Left hindlimb (tissue), 1 donor: ENCODE data around the gene FRMPD2.
"Not testable (repeated sequence)": the region's sequence is repeated elsewhere in the genome, so short reads cannot be mapped to it uniquely, and the experiment has no call there.

ENCODE experiments used
- DNase-seq: peaks from one replicate; pipeline ENCODE4 v3.0.0-alpha.2; 2018

The FRMPD2 gene

DNA sequence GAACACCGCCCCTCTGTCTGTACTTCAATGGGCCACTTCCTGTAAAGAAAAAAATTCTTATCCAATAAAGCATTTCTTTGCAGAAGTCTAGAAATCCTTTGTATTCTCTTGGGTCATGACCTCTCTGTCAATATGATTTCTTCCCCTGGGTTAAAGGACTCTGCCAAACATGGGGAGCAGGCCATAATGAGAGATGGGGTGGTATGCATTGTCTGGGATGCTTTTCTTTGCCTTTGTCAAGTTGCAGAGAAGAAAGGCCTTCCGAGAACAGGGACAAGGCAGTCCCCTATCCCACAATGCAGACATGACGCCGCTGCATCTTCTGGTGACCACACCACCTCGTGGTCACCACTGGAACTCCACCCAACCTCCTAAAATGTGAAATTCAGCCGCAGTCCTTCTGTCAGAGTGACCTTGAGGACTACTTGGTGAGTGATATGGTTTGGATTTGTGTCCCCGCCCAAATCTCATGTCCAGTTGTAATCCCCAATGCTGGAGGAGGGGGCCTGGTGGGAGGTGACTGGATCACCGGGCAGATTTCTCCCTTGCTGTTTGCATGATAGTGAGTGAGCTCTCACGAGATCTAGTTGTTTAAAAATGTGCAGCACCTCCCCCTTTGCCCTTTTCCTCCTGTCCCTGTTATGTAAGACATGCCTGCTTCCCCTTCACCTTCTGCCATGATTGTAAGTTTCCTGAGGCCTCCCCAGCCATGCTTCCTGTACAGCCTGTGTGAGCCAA is 15.2 kb upstream of the FRMPD2 start:
- DNase-seq: no peak

DNA sequence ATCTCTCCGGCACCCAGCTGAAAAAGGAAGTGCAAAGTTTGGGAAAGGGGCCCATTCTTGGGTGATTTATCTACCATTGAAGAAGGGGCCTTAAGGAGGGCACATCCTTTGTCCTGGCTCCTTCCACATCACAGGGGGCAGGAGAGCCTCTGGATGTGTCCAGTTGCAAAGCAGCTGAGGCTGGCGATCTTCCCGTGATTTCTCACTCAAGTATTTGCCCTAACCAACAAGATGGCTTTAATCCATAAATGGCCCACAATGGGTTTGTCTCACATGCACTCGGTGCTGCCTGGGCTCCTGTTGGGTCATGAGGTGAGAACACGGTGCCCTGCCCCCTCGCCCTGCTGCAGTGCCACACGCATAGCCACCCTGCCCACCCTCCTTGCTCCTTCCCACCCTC is 14.2 kb upstream of the FRMPD2 start:
- no peak for DNase-seq

DNA sequence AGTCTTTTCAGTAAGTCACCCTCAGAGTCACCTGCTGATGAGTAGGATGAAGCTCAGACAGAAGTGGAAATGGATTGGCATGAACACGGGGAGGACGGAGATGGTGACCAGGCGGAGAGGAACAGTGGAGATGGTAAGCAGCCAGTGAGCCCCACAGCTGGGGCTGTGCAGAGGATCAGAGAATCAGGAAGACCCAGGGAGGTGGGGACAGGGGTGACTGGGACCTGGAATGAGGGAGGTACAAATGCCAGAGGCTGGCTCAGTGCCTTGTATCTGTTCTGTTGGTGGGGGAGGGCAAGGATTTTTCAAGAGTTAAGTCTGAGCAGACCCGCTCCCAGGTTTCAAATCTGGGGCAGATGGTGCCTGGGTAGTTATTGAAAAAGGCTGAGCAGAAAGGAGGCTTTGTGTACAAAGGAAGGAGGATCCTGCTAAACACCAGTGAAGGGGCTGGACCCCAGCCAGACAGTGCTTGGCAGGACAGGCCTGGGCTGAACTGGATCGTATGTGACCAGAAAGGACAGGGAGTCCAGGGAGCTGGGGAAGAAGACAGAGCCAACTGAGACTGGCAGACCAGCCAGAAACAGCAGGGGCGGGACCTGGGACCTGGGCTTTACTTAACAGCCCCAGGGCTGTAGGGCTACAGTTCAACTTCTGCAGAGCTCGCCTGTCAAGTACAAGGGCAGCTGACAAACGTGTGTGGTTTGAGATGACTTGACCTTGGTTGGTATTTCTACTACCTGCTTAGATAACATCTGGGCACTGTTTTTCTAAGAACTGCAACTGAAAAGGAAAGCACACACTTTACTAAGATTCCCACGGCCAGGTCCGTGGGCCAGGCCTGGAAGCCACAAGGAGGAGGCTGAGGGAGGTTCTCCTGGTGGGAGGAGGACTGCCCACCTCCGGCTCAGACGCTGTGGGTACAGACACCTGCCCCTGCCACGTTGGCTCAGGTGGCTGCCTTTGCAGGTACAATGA is 13.2 kb upstream of the FRMPD2 start:
- no peak for DNase-seq

DNA sequence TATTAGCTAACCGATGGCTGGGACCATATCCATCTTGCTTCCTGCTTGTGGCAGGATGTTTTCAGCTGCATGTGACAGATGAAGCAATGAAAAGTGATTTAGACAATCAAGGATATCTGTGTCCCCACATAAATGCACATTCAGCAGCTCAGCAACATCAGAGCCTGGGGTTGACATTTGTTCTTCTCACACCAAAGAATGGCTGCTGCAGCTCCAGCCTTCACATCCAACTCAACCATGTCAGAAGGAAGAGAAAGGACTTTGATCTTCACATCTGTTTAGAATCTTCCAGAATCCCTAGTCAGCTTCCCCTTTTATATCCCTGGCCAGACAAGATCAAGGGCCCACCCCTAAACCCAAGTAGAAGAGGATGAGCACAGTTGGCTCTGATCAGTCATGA is 11.9 kb upstream of the FRMPD2 start:
- DNase-seq: no peak

DNA sequence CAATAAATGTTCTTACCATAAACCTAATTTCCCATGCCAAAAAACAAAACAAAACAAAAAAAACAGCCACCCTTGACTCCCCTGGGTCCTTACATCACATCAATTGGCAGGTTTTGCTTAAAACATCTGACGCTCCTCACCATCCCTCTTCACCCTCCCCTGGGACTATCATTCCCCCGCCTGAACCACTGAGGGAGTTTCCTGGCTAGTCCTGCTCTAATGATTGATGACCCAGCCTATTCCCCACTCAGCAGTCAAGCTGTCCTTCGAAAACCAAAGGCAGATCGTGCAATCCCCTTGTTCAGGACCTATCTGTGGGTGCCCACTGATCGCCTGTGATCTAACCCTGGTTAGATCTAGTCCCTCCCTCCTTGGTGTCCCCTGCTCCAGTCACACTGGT is 11.2 kb upstream of the FRMPD2 start:
- no peak for DNase-seq

DNA sequence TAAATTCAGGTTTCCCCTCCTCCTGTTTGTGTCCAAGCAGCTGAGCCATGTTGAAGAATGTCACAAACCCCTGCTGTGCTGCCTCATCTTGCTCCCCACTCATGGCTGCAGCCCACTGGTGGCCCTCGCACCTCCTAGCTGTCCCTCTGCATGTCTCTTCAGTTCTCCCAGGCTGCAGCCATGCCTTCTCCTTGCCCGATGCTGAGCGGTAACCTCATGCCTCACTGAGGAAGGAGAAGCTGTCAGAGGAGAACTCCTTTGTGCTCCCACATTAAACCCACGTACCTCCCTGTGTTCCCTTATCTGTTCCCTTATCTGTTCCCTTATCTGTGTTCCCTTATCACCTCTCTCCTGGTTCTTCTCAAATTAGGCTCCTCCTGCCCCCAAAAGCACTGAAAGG is 10.3 kb upstream of the FRMPD2 start:
- DNase-seq: no peak

DNA sequence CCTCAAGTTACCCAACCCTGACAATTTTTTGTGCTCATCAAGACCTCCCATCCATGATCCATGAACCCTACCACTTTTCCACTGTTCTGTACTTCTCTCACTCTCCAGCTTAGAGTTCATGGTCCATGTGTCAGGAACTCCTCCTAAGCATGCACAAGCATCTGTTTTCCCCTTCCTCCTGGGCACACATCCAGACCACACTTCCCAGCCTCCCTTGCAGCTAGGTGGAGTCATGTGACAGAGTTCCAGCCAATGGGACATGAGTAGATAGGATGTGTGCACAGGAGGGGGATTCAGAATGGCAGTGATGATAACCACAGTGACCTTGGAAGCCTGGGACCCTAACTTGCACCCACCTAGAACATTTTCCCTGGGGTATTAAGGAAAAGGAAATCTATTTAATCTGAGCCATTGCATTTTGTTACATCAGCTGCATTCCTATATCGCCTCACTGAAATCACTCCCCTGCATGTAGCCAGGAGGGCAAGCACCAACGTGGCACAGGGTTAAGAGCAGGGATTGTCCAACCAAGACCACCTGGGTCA is 9.6 kb upstream of the FRMPD2 start:
- DNase-seq: no peak

DNA sequence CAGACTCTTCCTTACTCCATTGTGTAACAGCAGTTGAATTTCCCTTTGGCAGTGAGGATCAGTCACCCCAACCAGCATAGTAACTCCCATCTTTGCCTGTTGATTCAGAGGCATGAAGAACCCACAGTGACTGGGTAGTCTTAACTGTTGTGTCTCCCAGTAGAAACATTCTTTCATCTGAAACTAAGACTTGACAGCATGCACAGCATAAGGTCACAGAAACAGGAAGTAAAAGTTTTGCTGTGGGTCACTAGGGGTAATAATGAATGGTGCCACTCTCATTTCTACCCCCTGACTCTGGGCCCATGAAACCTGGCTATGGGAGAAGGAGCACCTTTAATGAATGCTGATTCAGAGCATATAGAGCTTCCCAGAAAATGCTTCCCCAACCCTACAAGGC is 8.3 kb upstream of the FRMPD2 start:
- no peak for DNase-seq

DNA sequence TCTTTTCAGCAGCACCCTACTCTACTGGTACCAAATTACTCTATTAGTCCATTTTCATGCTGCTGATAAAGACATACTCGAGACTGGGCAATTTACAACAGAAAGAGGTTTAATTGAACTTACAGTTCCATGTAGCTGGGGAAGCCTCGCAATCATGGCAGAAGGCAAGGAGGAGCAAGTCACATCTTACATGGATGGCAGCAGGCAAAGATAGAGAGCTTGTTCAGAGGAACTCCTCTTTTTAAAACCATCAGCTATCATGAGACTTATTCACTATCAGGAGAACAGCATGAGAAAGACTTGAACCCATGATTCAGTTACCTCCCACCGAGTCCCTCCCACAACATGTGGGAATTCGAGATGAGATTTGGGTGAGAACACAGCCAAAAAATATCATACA is 7.2 kb upstream of the FRMPD2 start:
- not testable (repeated sequence) for DNase-seq

DNA sequence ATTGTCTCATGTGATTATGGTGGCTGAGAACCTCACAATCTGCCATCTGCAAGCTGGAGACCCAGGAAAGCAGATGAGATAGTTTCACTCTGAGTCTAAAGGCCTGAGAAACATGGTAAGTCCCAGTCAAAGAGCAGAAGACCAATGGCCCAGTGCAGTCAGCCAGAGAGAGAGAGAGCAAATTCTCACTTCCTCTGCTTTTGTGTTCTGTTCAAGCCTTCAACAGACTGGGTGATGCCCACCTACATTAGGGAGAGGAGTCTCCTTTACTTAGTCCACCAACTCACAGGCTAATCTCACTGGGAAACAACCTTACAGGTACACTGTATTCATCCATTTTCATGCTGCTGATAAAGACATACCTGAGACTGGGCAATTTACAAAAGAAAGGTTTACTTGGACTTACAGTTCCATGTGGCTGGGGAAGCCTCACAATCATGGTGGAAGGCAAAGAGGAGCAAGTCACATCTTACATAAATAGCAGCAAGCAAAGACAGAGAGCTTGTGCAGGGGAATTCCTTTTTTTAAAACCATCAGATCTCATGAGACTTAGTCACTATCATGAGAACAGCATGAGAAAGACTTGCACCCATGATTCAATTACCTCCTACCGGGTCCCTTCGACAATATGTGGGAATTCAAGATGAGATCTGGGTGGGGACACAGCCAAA is 4.7 kb upstream of the FRMPD2 start:
- DNase-seq: no peak

DNA sequence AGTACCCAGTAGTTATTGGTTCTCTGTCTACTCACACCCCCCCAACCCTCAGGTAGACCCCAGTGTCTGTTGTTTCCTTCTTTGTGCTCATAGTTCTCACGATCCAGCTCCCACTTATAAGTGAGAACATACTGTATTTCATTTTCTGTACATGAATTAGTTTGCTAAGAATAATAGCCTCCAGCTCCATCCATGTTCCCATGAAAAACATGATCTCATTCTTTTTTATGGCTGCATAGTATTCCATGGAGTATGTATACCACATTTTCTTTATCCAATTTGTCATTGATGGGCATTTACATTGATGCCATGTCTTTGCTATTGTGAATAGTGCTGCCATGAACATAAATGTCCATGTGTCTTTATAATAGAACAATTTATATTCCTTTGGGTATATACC is 2.6 kb upstream of the FRMPD2 start:
- DNase-seq: no peak

DNA sequence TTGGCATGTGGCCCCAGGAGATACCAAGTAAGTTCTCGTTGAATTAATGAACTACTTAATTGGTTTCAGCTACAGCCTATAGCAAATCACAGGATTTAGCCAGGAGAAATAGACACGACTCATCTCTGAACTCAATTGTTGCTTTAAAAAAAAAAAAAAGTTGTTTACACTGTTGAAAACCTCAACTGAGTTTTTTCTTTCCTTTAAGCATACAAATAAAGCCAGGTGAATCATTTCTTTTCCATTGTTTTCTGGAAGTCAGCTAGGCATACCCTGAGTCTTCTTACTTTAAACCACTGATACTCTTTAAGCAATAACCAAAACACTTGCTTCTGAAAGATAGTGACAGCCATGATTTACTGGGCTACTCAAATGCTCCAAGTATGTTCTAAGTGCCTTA is 755 bp downstream of the FRMPD2 start:
- DNase-seq: no peak

DNA sequence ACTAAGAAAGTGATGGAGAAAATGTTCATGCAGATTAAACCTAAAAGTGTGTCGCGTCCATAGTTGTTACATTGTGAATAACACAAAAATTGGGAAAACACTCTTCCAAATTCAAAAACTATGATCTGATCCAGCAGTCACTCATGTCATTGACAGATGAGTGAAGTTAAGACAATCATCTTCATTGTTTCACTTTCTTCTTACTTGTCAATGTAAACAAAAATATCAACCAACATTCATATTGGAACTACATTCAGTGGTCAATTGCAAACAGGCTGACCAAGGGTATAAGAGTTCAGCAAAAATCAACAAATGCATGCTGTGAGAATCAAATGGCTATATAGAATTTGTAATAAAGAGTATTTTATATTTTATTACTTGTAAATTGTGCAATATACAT is 1.8 kb downstream of the FRMPD2 start:
- DNase-seq: no peak

DNA sequence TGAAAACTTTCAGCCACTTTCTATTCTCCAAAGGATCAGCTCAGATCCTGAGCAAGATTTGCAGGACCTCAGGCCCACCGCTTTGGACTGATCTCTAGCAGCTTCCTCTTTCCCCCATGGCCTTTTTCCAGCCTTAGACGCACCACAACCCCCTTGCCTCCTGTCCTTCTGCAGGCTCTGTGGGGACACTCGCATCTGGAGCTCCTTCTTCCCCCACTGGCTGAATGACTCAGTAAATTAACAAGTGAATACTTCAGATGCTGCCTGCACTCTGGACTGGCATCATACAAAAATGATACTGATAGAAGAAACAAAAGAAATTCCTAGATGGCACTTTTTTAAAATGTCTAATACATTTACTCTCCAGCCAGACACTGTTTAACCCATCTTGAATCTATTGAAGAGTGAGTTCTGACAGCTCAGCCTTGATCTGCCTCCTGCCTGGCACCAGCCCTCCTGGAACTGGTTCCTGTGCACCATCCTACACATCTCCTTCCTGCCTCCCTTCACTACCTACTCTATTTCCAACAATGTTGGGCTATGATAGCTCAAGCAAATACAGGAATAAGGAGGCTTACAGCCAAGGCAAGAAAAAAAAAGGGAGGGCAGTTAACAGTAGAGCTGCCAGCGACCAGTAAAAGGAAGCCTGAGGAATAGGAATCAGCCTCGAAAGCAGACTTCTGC is 3.3 kb downstream of the FRMPD2 start:
- no peak for DNase-seq

DNA sequence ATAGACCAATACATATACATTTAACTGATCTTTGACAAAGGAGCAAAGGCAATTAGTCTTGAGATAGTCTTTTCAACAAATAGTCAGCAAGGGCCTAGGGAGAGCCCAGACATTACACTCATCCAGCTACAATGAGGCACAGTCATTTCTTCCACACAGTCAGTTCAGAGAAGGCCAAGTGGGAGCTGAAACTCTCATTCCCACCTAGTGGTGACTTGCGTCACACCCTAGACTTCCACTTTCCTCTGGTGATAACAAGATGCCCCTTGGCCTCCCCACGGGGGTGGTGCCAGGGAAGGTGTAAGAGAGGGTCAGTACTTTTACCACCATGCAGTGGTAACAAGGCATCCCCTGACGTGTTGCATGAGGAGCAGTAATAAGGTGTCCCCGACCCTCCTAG is 8.0 kb downstream of the FRMPD2 start:
- no peak for DNase-seq

DNA sequence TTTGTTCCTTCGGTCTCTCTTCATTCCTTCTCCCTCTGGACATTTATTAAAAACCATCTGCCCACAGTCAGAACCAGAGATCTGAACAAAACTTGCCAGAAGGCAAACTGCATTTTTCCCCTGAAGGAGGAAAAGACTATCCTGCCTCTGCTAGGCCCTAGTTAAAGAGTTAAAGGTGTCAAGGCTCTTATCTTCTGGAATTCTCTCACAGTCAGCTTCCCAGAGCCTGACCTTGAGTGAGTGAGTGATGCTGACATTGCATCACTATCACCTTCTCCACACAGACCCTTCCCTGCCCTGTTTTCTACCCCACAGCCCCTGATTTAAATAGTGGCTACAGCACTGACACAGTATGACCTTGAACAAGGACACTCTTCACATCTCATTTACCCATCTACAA is 16.4 kb downstream of the FRMPD2 start:
- DNase-seq: no peak

DNA sequence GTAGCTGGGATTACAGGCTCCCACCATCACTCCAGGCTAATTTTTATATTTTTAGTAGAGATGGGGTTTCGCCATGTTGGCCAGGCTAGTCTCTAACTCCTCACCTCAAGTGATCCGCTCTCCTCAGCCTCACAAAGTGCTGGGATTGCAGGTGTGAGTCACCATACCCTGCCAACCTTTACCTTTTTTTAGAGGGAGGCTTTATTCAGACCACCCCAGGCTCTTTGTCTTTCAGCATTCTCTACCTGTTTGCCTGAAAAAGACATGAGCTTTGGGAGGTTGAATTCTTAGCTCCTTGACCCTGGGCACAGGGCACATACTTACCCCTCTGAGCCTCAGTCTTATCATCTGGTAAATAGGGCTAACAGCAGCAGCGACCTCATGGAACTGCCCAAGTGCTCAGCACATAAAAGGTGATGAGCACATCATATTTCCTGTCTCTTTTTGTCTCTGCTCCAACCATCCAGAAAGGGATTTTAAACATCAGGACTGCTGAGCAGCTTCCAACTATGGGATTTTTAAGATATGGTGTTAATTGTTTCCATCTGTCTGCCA is 17.0 kb downstream of the FRMPD2 start:
- DNase-seq: no peak

DNA sequence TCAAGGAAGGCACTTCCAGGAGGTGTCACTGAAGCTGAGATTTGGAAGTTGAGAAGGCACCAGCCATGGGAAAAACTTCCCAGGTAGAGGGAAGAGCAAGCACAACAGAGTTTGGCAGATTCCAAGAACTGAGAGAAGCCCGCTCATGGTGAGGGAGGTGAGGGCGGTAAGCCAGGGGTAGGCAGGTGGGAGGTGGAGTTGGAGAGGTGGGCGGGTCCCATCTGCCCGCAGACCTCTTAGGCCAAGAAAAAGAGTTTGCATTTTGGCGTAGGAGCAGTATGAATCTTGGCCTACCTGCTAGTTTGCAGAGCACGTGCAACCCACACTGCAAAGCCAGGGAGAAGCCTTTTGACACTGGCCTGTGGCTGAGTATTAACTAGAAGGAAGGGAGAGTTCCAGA is 18.8 kb downstream of the FRMPD2 start:
- DNase-seq: no peak

DNA sequence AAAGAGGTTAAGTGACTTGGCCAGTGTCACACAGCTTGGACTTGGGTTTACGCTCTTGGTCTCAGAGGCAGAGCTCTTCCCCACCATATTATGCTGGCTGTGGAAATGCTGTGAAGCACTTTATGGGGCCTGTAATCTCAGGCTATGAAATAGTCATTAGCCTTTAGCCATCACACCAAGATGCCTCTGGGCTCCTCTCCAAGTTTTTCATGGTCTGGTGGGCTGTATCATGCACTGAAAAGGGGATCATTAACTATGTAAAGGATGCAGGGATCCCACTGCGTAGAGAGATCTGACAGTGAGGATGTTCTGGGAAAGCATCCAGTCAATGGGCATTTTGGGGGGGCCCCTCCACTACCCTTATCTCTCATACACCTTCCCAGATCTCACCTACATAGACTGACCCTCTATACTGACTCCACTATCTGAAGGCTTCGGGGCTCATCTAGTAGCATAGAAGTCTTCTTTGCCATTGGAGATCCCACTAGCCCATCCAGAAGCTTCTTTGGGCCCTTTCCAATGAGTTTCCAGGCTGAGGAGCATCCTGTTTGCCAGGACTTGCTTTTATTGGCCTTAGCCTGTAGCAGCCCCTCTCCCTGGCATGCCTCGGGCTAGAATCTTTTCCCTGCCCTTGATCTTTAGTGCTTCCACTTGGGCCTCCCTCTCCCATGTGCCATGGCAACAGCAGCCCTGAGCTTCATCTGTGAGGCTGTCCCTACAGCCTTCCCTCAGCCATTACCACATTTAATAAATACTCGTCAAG is 19.6 kb downstream of the FRMPD2 start:
- no peak for DNase-seq

DNA sequence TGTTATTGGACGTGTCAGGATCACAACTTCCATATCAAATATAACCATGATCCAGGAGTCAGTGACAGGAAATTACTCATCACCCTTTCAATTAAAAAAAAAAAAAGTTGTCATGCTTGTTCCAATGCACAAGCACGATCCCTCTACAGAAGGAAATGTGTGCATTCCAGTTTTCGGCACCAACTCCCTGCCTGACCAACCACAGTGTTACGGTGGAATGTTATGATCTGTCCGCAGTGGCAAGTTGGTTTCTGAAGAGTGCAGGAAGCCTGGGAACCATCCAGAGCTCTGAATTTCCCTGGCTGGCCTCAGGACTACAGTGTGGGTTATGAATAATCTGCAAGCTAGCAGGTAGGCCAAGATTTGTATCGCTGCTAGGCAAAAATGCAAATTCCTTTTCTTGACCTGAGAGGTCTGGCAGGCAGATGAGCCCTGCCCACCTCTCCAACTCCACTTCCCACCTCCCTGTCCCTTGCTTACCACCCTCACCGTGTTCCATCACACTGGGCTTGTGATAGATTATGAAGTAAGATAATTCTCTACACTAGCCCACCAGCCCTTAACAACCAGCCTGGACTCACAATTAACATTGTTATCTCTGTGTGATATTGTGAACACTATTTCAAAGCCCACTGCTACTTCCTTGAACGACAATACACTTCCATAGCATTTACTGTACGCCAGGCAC is 20.4 kb downstream of the FRMPD2 start:
- DNase-seq: no peak

DNA sequence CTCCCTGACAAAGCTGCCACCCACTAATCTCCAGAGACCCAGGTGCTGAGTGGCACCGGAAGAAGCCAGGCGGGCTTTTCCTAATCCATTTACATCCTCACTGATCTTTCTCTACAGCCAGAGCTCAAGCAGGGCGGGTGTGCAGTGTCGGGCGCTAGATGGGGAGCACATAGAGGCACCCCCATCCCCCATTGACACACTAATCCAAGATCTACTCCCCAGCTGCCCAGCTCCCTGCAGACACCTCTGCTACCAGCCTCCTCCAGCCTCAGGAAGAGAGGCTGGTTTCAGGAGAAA is 22.2 kb downstream of the FRMPD2 start:
- no peak for DNase-seq
